AG04450 (cell line): ENCODE measurements around the gene CSNK1G1. TPM values are rescaled to one million over a fixed set of nuclear protein-coding genes. Genes with fewer than 3 reads are reported as not detected.

Experiments
- CTCF ChIA-PET: fragments of 300-600, 350-600 bp; formaldehyde crosslinking; extraction: SDS; loops from one replicate; lab custom pipeline; 2022; ENCODE audit warnings: antibody characterized with exemption, inconsistent platforms; lab: Charles Lee
- POLR2A ChIA-PET: fragments of 350-600 bp; formaldehyde crosslinking; extraction: SDS; loops from one replicate; lab custom pipeline; 2021; ENCODE audit warnings: antibody characterized with exemption, inconsistent platforms; lab: Yijun Ruan, JAX
- DNase-seq: peaks from one replicate; pipeline ENCODE4 v3.0.0-alpha.2; 2011; ENCODE audit warnings: low read depth, low spot score
- H3K27ac ChIP-seq: one replicate; pipeline ENCODE4 v1.5.1; 2012; ENCODE audit warnings: low read depth, low read length, control low read depth
- H3K27me3 ChIP-seq: one replicate; pipeline ENCODE4 v1.6.0; 2012; ENCODE audit warnings: low read length; ENCODE audit not compliant: control insufficient read depth, insufficient read depth
- H3K4me3 ChIP-seq: 2 replicates; pipeline ENCODE4 v1.5.1; 2011; ENCODE audit warnings: mild to moderate bottlenecking, low read depth, low read length, control low read depth
- H3K9me3 ChIP-seq: 2 replicates; pipeline ENCODE4 v1.5.1; 2012; ENCODE audit warnings: low read length; ENCODE audit not compliant: control insufficient read depth, insufficient read depth
- polyA plus RNA-seq: library from polyadenylated mRNA; depleted of rRNA; stranded (reverse); fragments of >200 nt; gene quantifications from 2 replicates; pipeline ENCODE4 v1.2.3, GENCODE V29; 2011
- TF ChIP-seq, protein P1 (sequence below): IDR thresholded peaks from 2 replicates; pipeline ENCODE4 v1.5.1; 2011; ENCODE audit warnings: low read depth, low read length, control low read depth, inconsistent platforms

The CSNK1G1 gene
- polyA plus RNA-seq, 1 experiment: 24.3 TPM

DNA sequence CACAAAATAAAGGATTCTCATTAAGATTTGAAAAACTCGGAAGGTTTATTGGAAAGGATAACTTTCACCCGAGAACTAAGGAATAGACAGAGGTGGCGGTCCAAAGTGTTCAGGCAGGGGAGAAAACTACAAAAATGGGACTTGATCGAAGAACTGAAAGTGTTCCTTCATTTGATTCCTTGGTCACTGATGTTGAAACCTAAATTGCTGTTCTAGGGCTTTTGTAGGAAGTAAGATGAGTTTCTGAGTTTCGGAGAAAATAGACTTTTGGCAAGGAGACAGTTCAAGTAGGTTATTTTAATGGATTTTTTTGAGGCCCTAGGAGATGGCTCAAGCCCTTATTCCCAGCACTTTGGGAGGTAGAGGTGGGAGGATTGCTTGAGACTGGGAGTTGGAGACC lies 33.1 kb upstream of the CSNK1G1 start:
- ChIA-PET POLR2A (no interaction called here), CTCF (interaction anchor here (1.4 kb wide), 1 partner anchor 236 kb away, joined by 4 read pairs; no protein-coding TSS in a partner anchor)
- TF ChIP-seq, protein P1, sequence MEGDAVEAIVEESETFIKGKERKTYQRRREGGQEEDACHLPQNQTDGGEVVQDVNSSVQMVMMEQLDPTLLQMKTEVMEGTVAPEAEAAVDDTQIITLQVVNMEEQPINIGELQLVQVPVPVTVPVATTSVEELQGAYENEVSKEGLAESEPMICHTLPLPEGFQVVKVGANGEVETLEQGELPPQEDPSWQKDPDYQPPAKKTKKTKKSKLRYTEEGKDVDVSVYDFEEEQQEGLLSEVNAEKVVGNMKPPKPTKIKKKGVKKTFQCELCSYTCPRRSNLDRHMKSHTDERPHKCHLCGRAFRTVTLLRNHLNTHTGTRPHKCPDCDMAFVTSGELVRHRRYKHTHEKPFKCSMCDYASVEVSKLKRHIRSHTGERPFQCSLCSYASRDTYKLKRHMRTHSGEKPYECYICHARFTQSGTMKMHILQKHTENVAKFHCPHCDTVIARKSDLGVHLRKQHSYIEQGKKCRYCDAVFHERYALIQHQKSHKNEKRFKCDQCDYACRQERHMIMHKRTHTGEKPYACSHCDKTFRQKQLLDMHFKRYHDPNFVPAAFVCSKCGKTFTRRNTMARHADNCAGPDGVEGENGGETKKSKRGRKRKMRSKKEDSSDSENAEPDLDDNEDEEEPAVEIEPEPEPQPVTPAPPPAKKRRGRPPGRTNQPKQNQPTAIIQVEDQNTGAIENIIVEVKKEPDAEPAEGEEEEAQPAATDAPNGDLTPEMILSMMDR: no peak
- Histone ChIP-seq H3K4me3 (peak overlapping the region; percentile 73; the same call in 1 of the 2 replicates), H3K27ac (peak overlapping the region; percentile 11), H3K9me3 (no peaks in the 10 kb centered on the region; the same call in 1 of the 2 replicates), H3K27me3 (no peaks in the 10 kb centered on the region)
- no peak for DNase-seq

DNA sequence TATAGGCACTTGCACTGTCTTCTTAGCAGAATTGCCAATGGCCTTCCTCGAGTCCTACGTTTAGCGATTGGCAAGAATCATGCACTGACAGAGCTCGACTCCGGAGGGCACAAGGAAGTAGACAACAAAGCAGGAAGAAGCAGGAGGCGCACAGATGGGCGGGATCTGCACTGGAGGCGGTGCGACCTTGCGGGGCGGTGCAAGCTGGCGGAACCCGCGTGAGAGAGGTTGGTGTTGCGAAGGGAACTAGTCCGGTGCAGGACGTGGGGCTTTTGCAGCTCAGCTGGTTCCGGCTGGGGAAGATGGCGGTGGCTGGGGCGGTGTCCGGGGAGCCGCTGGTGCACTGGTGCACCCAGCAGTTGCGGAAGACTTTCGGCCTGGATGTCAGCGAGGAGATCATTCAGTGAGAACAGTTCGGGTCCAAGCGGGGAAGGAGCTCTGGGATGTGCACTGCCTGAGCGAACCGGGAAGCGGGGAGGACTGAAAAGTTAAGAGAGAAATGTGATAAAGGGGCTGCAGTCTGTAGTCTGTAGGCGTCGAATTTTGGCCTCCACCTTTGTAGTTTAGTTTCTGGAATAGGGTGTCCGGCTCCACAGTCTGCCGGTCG lies 31.7 kb upstream of the CSNK1G1 start, which contains the start of gene TRIP4:
Gene TRIP4 (plus strand): TSS at position 275 of the 607 bp plus-strand sequence. CDS start 28 bp downstream, at position 303.
- H3K27ac ChIP-seq: peak within 1 kb of the TSS; percentile 73
- TF ChIP-seq, protein P1: 0 out of 2 replicates have a peak, but pooled peaks have one; percentile 11
- H3K4me3 ChIP-seq: peak within 1 kb of the TSS; percentile 73
- no peaks in the 10 kb centered on the region; the same call in 1 of the 2 replicates for H3K9me3 ChIP-seq
- ChIA-PET POLR2A (interaction anchor here (0.5 to 1.6 kb wide), 9 partner anchors 9 to 304 kb away, joined by 3 to 8 read pairs (median 5); partner anchors contain the start of genes CIAO2A, CSNK1G1 and PPIB), CTCF (interaction anchor here (0.9 to 1.4 kb wide), 4 partner anchors 234 to 340 kb away, joined by 3 to 5 read pairs (median 4); no protein-coding TSS in a partner anchor)
- peak; percentile 94 for DNase-seq
- H3K27me3 ChIP-seq: no peaks in the 10 kb centered on the region

DNA sequence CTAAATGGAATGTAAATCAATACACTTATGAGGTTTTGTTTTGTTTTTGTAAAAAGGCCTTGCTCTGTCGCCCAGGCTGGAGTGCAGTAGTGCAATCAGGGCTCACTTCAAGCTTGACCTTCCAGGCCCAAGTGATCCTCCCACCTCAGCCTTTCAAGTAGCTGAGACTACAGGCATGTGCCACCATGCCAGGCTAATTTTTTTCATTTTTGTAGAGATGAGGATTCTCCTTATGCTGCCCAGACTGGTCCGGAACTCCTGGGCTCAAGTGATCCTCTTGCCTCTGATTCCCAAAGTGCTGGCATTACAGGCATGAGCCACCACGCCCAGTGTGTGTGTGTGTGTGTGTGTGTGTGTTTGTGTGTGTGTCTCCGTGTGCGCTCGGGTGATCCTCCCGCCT lies 30.3 kb upstream of the CSNK1G1 start:
- no peak overlapping the region for H3K4me3 ChIP-seq
- H3K27ac ChIP-seq: no peak overlapping the region
- no peaks in the 10 kb centered on the region for H3K27me3 ChIP-seq
- H3K9me3 ChIP-seq: no peaks in the 10 kb centered on the region; the same call in 1 of the 2 replicates
- DNase-seq: no peak
- TF ChIP-seq, protein P1: no peak
- ChIA-PET CTCF (no interaction called here), POLR2A (interaction anchor here (1.3 kb wide), 1 partner anchor 223 kb away, joined by 3 read pairs; the partner anchor contains the start of gene PPIB)

DNA sequence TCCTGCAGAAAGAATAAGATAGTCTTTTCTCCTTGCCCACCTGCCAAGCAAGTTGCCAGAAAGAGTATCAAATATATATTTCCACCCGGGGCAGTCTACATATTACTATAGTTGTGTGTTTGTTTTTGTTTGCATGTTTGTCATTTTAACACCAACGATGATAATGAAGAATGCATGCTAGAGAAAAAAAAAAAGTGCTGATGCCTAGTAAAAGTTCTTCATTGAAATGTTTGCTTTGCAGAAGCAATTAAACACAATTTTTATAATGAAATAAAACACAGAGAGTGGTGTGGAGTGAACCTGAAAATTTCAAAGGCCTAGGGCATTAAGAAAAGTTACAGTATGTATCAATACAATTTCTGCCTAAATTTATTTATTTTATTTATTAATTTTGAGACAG lies 27.8 kb upstream of the CSNK1G1 start:
- Histone ChIP-seq H3K27ac (no peak overlapping the region), H3K4me3 (no peak overlapping the region), H3K9me3 (no peaks in the 10 kb centered on the region; the same call in 1 of the 2 replicates), H3K27me3 (no peaks in the 10 kb centered on the region)
- POLR2A ChIA-PET: no interaction called here
- TF ChIP-seq, protein P1: no peak
- DNase-seq: no peak
- CTCF ChIA-PET: no interaction called here
